Cardiac septum (tissue), 1 donor: ENCODE results near the gene ASIC1. TPM values are rescaled to one million over a fixed set of nuclear protein-coding genes. Genes with fewer than 3 reads are reported as not detected.
A peak's percentile ranks its signal among the peaks of the same experiment; 100 is the strongest.

ENCODE experiments used
- DNase-seq: peaks from one replicate; pipeline ENCODE4 v3.0.0-alpha.2; 2020; ENCODE audit warnings: low spot score
- intact Hi-C: fragments of 100-400 bp; cut with DNase I; formaldehyde crosslinking; loops from one replicate; pipeline ENCODE4 v1.14.0; 2022
- total RNA-seq: library from RNA; stranded (reverse); fragmentation: NEBNext Ultra II Directional; extraction: Animal tissue kit (Norgen Biotek cat#: 25700); gene quantifications from one replicate; pipeline ENCODE4 v1.2.1, GENCODE V29; 2021
- donor health status: DM: no; HTN: no; CAD: no.

Gene ASIC1
- total RNA-seq, 1 donor from 2014 or later, result 0.30 TPM

DNA sequence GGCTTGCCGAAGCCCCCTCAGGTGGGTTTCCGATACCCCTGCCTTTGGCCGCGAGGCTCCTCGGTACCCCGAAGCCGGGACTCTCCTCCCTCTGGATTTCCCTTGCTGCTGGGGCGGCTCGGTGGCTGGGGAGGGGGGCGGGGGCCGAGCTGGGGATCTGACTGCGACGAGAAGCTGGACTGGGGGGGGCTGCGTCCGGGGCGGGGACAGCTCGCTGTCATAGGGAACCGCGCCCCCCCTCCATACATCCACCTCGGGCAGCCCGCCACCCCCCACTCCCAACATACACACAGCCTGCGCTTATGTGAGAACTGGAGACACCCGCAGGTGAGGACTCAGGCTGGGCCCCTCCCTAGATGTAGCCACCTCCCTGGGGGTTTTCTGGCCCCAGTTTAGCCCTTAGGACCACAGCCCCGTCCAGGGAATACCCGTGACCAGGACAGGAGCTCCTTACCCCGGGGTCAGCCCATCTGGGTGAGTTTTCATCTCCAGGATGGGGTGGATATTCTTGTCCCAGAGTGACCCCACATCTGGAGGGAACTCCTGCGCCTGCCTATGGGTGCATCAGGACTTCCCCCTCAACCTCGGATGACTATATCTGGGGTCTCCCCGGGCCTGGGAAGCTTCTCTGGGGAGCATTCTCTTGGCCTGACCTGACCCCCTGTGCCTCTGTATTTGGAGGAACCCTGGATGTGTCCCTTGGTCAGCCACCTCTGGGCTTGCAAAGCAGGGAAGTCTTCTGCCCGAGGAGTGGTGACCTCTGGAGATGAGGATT, 687 bp downstream of the ASIC1 start:
- intact Hi-C loops, result loop anchor here (2.0 to 5.0 kb wide), 3 partner anchors 91 to 281 kb away; no protein-coding TSS in a partner anchor

DNA sequence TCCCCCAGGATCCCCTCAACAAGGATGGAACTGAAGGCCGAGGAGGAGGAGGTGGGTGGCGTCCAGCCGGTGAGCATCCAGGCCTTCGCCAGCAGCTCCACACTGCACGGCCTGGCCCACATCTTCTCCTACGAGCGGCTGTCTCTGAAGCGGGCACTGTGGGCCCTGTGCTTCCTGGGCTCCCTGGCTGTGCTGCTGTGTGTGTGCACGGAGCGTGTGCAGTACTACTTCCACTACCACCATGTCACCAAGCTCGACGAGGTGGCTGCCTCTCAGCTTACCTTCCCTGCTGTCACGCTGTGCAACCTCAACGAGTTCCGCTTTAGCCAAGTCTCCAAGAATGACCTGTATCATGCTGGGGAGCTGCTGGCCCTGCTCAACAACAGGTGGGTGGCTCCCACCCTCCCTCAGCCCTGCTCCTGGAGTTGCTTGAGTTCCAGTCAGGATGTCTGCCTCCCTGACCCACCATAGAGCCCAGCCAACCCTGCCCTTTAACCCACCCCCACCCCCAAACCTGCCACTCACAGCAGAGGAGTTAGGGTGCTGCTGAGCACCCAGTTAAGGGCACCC, 1.4 kb downstream of the ASIC1 start:
- intact Hi-C loops, result loop anchor here (5.0 kb wide), 2 partner anchors 192 to 282 kb away; no protein-coding TSS in a partner anchor
- no peak for DNase-seq

More for the DNA sequence above, 687 bp downstream of the ASIC1 start:
- DNase-seq, result no peak

GRCh38 chr12:50059440-50060119, 2.2 kb downstream of the ASIC1 start:
- intact Hi-C loops, result loop anchor here (5.0 kb wide), 2 partner anchors 192 to 282 kb away; no protein-coding TSS in a partner anchor
- DNase-seq, result no peak

- no peak for DNase-seq
- intact Hi-C loops, result no loop called here
These were observed 2.7 kb downstream of the ASIC1 start for GRCh38 chr12:50060120-50060468.

- intact Hi-C loops, result no loop called here
- no peak for DNase-seq
These were observed 3.8 kb downstream of the ASIC1 start for GRCh38 chr12:50061171-50061570.

DNA sequence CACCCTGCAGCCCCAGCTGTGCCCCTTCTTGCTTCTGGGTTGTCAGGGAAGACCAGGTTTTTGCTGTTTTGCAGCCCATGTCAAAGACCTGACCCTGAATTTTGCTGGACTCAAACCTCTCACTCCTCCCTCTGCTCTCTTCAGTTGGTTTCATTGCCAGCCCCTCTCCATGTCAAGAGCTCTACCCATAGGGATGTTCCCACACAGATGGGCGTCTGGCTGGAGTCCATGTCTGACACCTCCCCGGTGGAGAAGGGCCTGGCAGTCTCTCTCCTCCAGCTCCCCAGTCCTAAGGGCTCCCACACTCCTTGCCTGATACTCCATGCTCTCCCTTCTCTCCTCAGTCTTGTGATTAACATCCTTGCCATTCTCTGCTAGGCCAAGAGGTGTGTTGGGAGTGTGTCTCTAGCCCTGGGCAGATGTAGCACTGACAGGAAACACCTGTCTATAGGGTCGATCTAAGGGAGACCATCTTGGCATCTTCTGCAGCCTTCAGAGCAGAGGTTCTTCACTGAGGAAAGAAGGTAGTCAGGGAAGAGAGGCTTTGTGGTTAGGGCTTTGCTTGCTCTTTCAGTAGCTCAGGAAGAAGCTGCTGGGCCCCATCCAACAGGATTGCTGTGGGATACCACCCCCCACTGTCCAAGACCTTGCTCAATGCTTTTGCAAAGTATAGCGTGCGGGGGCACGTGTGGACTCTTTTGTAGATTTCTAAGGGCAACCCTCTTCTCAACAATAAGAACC, 4.7 kb downstream of the ASIC1 start:
- peak; percentile 54 for DNase-seq
- intact Hi-C loops, result no loop called here

- intact Hi-C loops, result no loop called here
- no peak for DNase-seq
These were observed 5.5 kb downstream of the ASIC1 start for GRCh38 chr12:50062728-50063460.

DNA sequence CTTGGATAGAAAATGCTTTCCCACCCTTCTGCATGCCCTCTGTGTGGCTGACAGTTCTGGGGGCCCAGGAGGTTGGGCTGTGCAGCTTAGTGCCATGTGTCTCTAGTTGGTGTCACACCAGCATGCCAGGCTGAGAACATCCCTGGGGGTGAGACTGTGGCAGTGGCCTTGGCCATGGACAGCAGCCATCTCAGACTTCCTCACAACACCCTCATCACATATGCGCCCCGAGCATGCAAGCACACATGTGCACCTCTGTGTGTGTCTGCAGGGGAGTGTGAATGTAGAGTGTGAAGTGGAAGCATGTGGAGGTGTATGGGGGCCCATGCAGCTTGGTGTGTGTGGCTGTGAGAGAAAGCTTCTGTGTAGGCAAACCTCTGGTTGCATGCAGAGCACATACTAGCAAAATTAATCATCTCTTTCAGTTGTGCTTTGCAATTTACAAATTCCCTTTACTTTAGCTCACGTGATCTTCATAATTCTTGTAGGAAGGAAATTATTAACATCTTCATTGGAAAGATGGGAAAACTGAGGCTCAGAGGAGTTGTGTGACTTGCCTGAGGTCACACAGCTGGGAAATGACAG, 8.4 kb downstream of the ASIC1 start:
- no peak for DNase-seq
- intact Hi-C loops, result no loop called here

DNA sequence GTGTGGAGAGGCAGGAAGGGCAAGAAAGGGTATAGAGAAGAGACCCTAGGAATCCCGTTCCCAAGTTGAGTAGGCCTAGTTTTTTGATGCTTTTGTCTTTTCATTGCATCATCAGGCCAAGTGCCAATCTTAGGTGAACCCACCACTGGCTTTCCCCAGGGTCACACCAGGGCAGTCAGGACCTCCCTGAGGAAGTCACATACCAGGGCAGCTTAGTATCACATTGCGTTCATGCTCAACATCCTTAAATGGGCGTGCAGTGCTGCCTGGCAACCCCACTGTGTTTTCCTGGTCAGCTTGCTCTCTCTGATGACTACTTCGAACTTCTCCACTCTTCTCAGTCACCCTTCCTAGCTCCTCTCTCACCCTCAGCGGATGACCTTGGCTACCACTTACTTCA, 9.0 kb downstream of the ASIC1 start:
- no peak for DNase-seq
- intact Hi-C loops, result no loop called here

DNA sequence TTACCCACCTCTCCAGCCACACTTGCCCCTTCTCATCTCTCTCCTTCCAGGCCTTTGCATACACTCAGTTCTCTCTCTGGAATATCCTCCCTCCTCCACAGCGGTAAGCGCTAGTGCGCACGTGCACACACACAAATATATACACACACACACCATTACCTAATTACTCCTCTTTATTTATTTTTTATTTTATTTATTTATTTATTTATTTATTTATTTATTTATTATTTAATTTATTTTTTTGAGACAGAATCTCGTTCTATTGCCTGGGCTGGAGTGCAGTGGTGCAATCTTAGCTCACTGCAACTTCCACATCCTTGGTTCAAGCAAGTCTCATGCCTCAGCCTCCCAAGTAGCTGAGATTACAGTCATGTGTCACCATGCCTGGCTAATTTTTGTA, 11.7 kb downstream of the ASIC1 start:
- intact Hi-C loops, result no loop called here
- DNase-seq, result no peak

DNA sequence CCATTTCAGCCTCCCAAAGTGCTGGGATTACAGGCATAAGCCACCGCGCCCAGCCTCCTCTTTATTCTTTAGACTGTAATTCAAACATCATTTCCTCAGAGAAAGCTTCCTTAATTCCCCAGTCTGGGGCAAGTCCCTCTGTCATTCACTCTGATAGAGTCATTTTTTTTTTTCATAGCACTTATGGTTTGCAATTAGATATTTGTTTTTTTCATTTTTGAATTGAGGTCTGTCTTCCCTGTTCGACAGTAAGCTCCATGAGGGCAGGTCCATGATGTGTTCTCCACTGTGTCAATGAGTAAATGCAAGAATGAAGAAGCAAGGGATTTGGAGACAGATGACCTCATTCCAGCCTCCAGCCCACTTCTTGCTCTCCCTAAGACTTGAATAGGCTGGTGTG, 12.1 kb downstream of the ASIC1 start:
- intact Hi-C loops, result no loop called here
- no peak for DNase-seq

DNA sequence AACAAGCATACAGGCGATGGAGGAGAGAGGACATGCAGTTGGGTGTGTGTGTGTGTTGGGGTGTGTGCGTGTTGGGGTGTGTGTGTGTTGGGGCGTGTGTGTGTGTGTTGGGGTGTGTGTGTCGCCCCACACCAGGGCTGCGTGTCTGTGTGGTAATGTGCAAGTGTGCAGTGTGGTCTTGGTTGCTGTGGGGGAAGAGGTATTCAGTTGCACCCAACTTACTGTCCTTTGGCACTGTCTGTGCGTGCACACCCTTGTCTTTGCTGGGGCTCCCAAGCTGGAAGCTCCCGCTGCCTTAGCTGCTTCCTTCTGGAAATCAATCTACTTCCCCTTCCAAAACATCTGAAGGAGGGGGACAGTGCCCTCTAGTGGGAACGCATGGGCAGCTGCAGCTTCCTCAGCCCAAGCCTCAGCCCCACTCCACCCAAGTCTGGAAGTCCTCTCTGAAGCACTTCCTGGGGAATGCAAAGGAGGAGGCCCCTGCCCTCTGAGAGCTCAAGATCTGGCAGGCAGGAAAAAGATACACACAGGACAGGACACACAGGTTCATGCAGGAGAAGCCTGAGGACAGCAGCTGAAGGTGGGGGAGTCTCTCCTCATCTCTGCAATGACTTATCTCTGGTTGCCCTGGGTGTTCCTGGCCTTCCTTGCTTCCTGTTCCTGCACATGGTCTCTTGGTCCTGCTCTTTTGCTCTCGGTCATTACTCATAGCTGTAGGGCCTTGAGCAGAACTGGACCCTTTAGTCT, 13.1 kb downstream of the ASIC1 start:
- intact Hi-C loops, result loop anchor here (2.0 kb wide), 1 partner anchor 104 kb away; no protein-coding TSS in a partner anchor
- DNase-seq, result peak; percentile 90

- no peak for DNase-seq
- intact Hi-C loops, result no loop called here
These were observed 15.0 kb downstream of the ASIC1 start for GRCh38 chr12:50072198-50072907.

DNA sequence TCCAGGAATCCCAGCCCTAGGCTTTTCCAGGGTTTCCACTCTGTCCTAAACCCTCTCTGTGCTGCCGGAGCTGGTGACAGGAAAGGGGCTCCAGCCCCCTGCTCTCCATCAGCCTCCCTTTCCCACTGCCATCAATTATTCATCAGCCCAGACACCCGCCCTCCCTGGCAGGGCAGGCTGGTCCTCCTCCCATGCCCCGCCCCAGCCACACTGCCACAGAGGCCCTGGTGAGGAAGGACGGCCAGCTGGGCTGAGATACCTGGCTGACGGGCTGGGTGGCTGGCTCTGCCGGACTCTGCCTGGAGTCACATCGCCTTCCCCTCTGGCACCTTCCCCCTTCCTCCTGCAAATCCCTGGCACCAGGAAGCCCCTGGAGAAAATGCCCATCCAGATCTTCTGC, 15.8 kb downstream of the ASIC1 start:
- no peak for DNase-seq
- intact Hi-C loops, result no loop called here

DNA sequence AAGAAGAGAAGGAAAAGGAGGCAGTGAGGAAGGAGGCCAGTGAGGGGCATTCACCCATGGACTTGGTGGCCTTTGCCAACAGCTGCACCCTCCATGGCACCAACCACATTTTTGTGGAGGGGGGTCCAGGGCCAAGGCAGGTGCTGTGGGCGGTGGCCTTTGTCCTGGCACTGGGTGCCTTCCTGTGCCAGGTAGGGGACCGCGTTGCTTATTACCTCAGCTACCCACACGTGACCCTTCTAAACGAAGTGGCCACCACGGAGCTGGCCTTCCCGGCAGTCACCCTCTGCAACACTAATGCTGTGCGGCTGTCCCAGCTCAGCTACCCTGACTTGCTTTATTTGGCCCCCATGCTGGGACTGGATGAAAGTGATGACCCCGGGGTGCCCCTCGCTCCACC, 16.3 kb downstream of the ASIC1 start:
- no peak for DNase-seq
- intact Hi-C loops, result no loop called here

DNA sequence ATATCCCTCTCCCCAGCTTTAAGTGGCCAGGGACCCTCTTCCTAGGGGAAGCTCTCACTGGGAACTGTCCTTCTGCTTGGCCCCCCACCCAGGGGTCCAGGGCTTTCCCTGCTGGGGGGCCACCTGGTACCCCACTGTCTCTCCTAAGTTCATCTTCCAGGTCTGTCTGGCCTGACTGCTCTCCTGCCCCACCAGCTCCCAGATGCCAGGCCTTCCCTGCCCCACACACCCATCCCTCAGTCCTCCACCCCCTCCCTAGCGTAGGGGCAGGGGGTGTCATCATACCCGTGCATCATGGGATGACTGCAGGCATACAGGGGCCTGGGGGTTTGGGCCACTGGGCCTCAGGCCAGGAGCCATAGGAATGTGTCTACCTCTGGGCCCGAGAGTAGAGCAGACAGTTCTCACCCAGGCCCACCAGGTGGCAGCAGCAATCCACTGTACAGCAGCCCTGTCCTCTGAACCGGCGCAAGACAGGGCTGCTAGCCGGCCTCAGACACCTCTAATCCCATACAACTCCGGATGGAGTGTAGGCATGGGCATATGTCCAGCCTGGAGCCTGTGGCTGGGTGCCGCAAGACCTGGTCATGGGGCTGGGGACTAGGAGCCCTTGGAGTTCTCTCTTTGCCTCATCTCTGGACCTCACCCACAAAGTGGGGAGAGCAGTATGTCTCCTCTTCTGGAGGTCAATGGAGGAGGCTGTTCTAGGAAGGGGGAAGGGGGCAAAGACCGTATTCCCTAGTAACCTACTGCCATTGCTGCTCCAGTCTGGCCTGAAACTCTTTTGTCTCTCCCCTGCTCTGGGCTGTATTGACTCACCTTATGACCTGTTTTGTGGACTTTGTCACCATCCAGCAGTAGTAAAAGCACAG, 17.8 kb downstream of the ASIC1 start:
- peak; percentile 92 for DNase-seq
- intact Hi-C loops, result no loop called here

- intact Hi-C loops, result no loop called here
- DNase-seq, result no peak
These were observed 18.4 kb downstream of the ASIC1 start for GRCh38 chr12:50075808-50076170.
